Endothelial cell of umbilical vein (primary cell): ENCODE data around the gene GJB2. TPM values are rescaled to one million over a fixed set of nuclear protein-coding genes. Genes with fewer than 3 reads are reported as not detected.

Experiments
- BruUV-seq: library from RNA; stranded (reverse); fragments of 400-500 nt; replicated peaks from 2 replicates; lab custom pipeline; 2021; lab: Mats Ljungman, UMichigan
- CTCF ChIA-PET: fragments of 300-600, 350-600 bp; sonication (Branson Sonifier 250); formaldehyde crosslinking; loops from one replicate; lab custom pipeline; 2021; ENCODE audit warnings: antibody characterized with exemption, inconsistent platforms; lab: Charles Lee
- POLR2A ChIA-PET: fragments of 300-600, 350-600 bp; sonication (Branson Sonifier 250); formaldehyde crosslinking; loops from one replicate; lab custom pipeline; 2021; ENCODE audit warnings: antibody characterized with exemption, inconsistent platforms; lab: Charles Lee
- DNase-seq: peaks from one replicate; pipeline ENCODE4 v3.0.0-alpha.2; 2011; ENCODE audit warnings: low read depth, low spot score
- FAIRE-seq: peaks from 2 replicates; lab custom pipeline; 2011; peaks lifted over from hg19 to GRCh38; lab: Jason Lieb, UNC
- H2AFZ ChIP-seq: 2 replicates; pipeline ENCODE4 v1.6.0; 2012; ENCODE audit warnings: low read depth, low read length, control low read depth, inconsistent platforms
- H3K27ac ChIP-seq: 2 replicates; pipeline ENCODE4 v1.5.1; 2011; ENCODE audit warnings: low read depth, mild to moderate bottlenecking, control low read depth, low read length, moderate library complexity; ENCODE audit not compliant: insufficient read depth
- H3K27me3 ChIP-seq, 2 experiments: 2 replicates each; pipeline versions ENCODE4 v1.6.0 to v1.6.1; 2011; ENCODE audit warnings: low read length in 2 of 2, mixed read lengths in 1 of 2; ENCODE audit not compliant: control insufficient read depth in 2 of 2, insufficient read depth in 2 of 2
- H3K36me3 ChIP-seq, 2 experiments: 2 replicates in 1 of 2; 3 replicates in 1 of 2; pipeline ENCODE4 v1.5.1; 2011; ENCODE audit warnings: low read length in 2 of 2, mild to moderate bottlenecking in 1 of 2, moderate library complexity in 1 of 2; ENCODE audit not compliant: control insufficient read depth in 2 of 2, insufficient read depth in 2 of 2; ENCODE audit errors: extremely low read depth in 1 of 2
- H3K4me1 ChIP-seq: 3 replicates; pipeline ENCODE4 v1.5.1; 2011; ENCODE audit warnings: mild to moderate bottlenecking, low read length; ENCODE audit not compliant: control insufficient read depth, insufficient read depth; ENCODE audit errors: extremely low read depth
- H3K4me2 ChIP-seq: 2 replicates; pipeline ENCODE4 v1.6.1; 2011; ENCODE audit warnings: low read length, control low read depth, mixed read lengths; ENCODE audit not compliant: insufficient read depth
- H3K4me3 ChIP-seq, 3 experiments: fragments of 200-600 bp in 1 of 3; sonication (generic), shearing (Covaris generic) in 1 of 3; replicated peaks in 1 of 3; 2 replicates each; pipeline ENCODE4 v1.5.1; 2011 to 2016; ENCODE audit warnings: control low read depth in 3 of 3, low read length in 3 of 3, mild to moderate bottlenecking in 2 of 3, inconsistent platforms in 1 of 3, low read depth in 1 of 3, moderate library complexity in 1 of 3; ENCODE audit not compliant: insufficient read depth in 1 of 3
- H3K79me2 ChIP-seq: 2 replicates; pipeline ENCODE4 v1.6.0; 2012; ENCODE audit warnings: low read length, inconsistent platforms; ENCODE audit not compliant: control insufficient read depth, insufficient read depth
- H3K9ac ChIP-seq: replicated peaks from 2 replicates; pipeline ENCODE3; 2011; ENCODE audit warnings: low read length, control low read depth; ENCODE audit not compliant: insufficient read depth; ENCODE audit errors: extremely low read depth
- H3K9me1 ChIP-seq: replicated peaks from 3 replicates; pipeline ENCODE4 v1.6.0; 2011; ENCODE audit warnings: mild to moderate bottlenecking, low read length; ENCODE audit not compliant: control insufficient read depth, insufficient read depth; ENCODE audit errors: extremely low read depth
- H3K9me3 ChIP-seq: replicated peaks from 2 replicates; pipeline ENCODE4 v1.5.1; 2012; ENCODE audit warnings: low read length, inconsistent platforms; ENCODE audit not compliant: control insufficient read depth, insufficient read depth
- H4K20me1 ChIP-seq: replicated peaks from 2 replicates; pipeline ENCODE3; 2011; ENCODE audit warnings: mild to moderate bottlenecking, low read length; ENCODE audit not compliant: control insufficient read depth, insufficient read depth; ENCODE audit errors: extremely low read depth
- EZH2 ChIP-seq: IDR thresholded peaks from 2 replicates; pipeline ENCODE4 v1.6.1; 2012; ENCODE audit warnings: borderline replicate concordance, low read depth, mild to moderate bottlenecking, moderate library complexity, low read length, inconsistent platforms; ENCODE audit not compliant: severe bottlenecking
- FOS ChIP-seq: IDR thresholded peaks from 2 replicates; pipeline ENCODE4 v1.6.1; 2011; ENCODE audit warnings: mild to moderate bottlenecking, low read length, moderate library complexity, borderline replicate concordance; ENCODE audit not compliant: insufficient read depth
- GATA2 ChIP-seq: IDR thresholded peaks from 2 replicates; pipeline ENCODE4 v1.7.0; 2011; ENCODE audit warnings: low read depth, mild to moderate bottlenecking, moderate library complexity, mixed read lengths, low read length; ENCODE audit not compliant: insufficient read length, insufficient read depth
- JUN ChIP-seq: IDR thresholded peaks from 2 replicates; pipeline ENCODE4 v1.6.1; 2011; ENCODE audit warnings: borderline replicate concordance, low read depth; ENCODE audit not compliant: insufficient read length, insufficient read depth
- MYC ChIP-seq: IDR thresholded peaks from one replicate; pipeline ENCODE4 v1.6.1; 2011; ENCODE audit warnings: mild to moderate bottlenecking, low read depth, low read length
- POLR2A ChIP-seq: IDR thresholded peaks from 2 replicates; pipeline ENCODE4 v1.6.1; 2012; ENCODE audit warnings: low read depth, mild to moderate bottlenecking, control low read depth, low read length
- POLR2AphosphoS5 ChIP-seq: IDR thresholded peaks from 2 replicates; pipeline ENCODE4 v1.6.1; 2012; ENCODE audit warnings: low read depth, mild to moderate bottlenecking, control low read depth, low read length, moderate library complexity; ENCODE audit not compliant: insufficient read depth
- dilution Hi-C: fragments of 300-500 bp; cut with MboI; formaldehyde crosslinking; loops from one replicate; pipeline ENCODE4 v1.15.0; 2019; ENCODE audit warnings: low sequenced_read_pairs; ENCODE audit not compliant: extremely low pct_ligation_motif_present
- intact Hi-C: fragments of 100-400 bp; cut with micrococcal nuclease; formaldehyde crosslinking; loops from one replicate; pipeline ENCODE4 v1.10.0; 2022
- polyA plus RNA-seq, 4 experiments: library from polyadenylated mRNA; depleted of rRNA in 3 of 4; stranded (reverse) in 3 of 4; unstranded in 1 of 4; fragments of >200 nt; gene quantifications; 2 replicates each; pipeline versions ENCODE4 v1.2.1 to v1.2.3, GENCODE V29; 2011 to 2012; ENCODE audit warnings: missing spikeins in 1 of 4
- total RNA-seq: library from RNA; stranded (reverse); gene quantifications from 2 replicates; pipeline ENCODE4 v1.2.3, GENCODE V29; 2021
- TF ChIP-seq, protein P1 (sequence below), 2 donors: IDR thresholded peaks; 1 replicate in 1 of 2; 2 replicates in 1 of 2; pipeline ENCODE4 v1.5.1; 2011; ENCODE audit warnings: low read length in 2 of 2, mild to moderate bottlenecking in 2 of 2, moderate library complexity in 2 of 2, control low read depth in 1 of 2, inconsistent platforms in 1 of 2, low read depth in 1 of 2; ENCODE audit not compliant: insufficient read depth in 1 of 2; ENCODE audit errors: extremely low read depth in 1 of 2
- TF ChIP-seq, protein P2 (sequence below): IDR thresholded peaks from 2 replicates; pipeline ENCODE4 v1.6.1; 2011; ENCODE audit not compliant: insufficient read depth, insufficient read length

The GJB2 gene
- total and polyA plus RNA-seq, 2 donors (not counting 3 experiments of a cell fraction or from before 2014, with no cell fraction given): not detected

- Histone ChIP-seq H3K9me1 (no peaks in the 10 kb centered on the region), H3K9ac (no peak overlapping the region), H3K27ac (no peak overlapping the region), H3K4me1 (no peaks in the 10 kb centered on the region), H3K36me3 (no peaks in the 10 kb centered on the region), H3K4me3 (no peak overlapping the region), H4K20me1 (no peaks in the 10 kb centered on the region), H3K79me2 (no peaks in the 10 kb centered on the region), H3K4me2 (no peak overlapping the region), H3K27me3 (peaks cover 58 to 75% of the 10 kb centered on the region in 2 experiments), H3K9me3 (no peaks in the 10 kb centered on the region), H2AFZ (no peak overlapping the region)
- DNase-seq (no peak), FAIRE-seq (no peak)
- TF ChIP-seq MYC: no peak
- no peak for TF ChIP-seq FOS
- no peak for TF ChIP-seq GATA2
- TF ChIP-seq, protein P1, sequence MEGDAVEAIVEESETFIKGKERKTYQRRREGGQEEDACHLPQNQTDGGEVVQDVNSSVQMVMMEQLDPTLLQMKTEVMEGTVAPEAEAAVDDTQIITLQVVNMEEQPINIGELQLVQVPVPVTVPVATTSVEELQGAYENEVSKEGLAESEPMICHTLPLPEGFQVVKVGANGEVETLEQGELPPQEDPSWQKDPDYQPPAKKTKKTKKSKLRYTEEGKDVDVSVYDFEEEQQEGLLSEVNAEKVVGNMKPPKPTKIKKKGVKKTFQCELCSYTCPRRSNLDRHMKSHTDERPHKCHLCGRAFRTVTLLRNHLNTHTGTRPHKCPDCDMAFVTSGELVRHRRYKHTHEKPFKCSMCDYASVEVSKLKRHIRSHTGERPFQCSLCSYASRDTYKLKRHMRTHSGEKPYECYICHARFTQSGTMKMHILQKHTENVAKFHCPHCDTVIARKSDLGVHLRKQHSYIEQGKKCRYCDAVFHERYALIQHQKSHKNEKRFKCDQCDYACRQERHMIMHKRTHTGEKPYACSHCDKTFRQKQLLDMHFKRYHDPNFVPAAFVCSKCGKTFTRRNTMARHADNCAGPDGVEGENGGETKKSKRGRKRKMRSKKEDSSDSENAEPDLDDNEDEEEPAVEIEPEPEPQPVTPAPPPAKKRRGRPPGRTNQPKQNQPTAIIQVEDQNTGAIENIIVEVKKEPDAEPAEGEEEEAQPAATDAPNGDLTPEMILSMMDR (IDR thresholded peaks at IDR 0.05; ENCODE audit: extremely low read depth in 1 of 2, insufficient read depth in 1 of 2, low read depth in 1 of 2, low read length in 2 of 2): no peak
- no peak for TF ChIP-seq JUN
- no peak for TF ChIP-seq POLR2AphosphoS5
- TF ChIP-seq POLR2A: no peak
- TF ChIP-seq, protein P2, sequence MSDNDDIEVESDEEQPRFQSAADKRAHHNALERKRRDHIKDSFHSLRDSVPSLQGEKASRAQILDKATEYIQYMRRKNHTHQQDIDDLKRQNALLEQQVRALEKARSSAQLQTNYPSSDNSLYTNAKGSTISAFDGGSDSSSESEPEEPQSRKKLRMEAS: no peak
- no peak for TF ChIP-seq EZH2
- POLR2A ChIA-PET: no interaction called here
- BruUV-seq: no TSS peak
- intact Hi-C loops (loop anchor here (5.0 kb wide), 1 partner anchor 732 kb away; no protein-coding TSS in a partner anchor), dilution Hi-C loops (no loop called here)
- CTCF ChIA-PET: interaction anchor here (0.9 to 5.1 kb wide), 3 partner anchors 13 to 730 kb away, joined by 3 to 109 read pairs (median 3); no protein-coding TSS in a partner anchor
Observed at GRCh38 chr13:20195801-20196200, 3.1 kb upstream of the GJB2 start.
